H1 (cell line): ENCODE data around the gene IL6ST. TPM values are rescaled to one million over a fixed set of nuclear protein-coding genes. Genes with fewer than 3 reads are reported as not detected.

Experiments used
- CTCF ChIA-PET: fragments of 300-600 bp; sonication (Branson Sonifier 250); formaldehyde crosslinking; loops from one replicate; lab custom pipeline; 2021; ENCODE audit not compliant: partially characterized antibody; lab: Charles Lee
- POLR2A ChIA-PET: fragments of 300-600 bp; sonication (Branson Sonifier 250); formaldehyde crosslinking; loops from one replicate; lab custom pipeline; 2021; ENCODE audit warnings: inconsistent platforms; ENCODE audit not compliant: partially characterized antibody; lab: Charles Lee
- DNase-seq, 2 experiments: peaks; one replicate each; pipeline versions ENCODE4 v3.0.0 to v3.0.0-alpha.2; 2010 to 2022; ENCODE audit warnings: low spot score in 2 of 2, low read depth in 1 of 2, mixed read lengths in 1 of 2
- FAIRE-seq: peaks from 2 replicates; lab custom pipeline; 2011; peaks lifted over from hg19 to GRCh38; lab: Jason Lieb, UNC
- H2AFZ ChIP-seq: 2 replicates; pipeline ENCODE4 v1.8.1; 2012; ENCODE audit warnings: low read length, inconsistent platforms
- H2AK5ac ChIP-seq: 2 replicates; pipeline ENCODE4 v1.6.1; 2013; ENCODE audit warnings: low read depth, low read length
- H2BK120ac ChIP-seq: replicated peaks from 2 replicates; pipeline ENCODE3; 2013; ENCODE audit warnings: low read depth, low read length, inconsistent platforms
- H2BK12ac ChIP-seq: 2 replicates; pipeline ENCODE4 v1.6.1; 2013; ENCODE audit warnings: low read depth, low read length
- H2BK15ac ChIP-seq: 2 replicates; pipeline ENCODE4 v1.6.1; 2013; ENCODE audit warnings: low read length
- H2BK20ac ChIP-seq: 2 replicates; pipeline ENCODE4 v1.6.1; 2013; ENCODE audit warnings: low read length
- H2BK5ac ChIP-seq: 2 replicates; pipeline ENCODE4 v1.6.1; 2013; ENCODE audit warnings: low read depth, low read length
- H3K14ac ChIP-seq: 2 replicates; pipeline ENCODE4 v1.6.1; 2013; ENCODE audit warnings: inconsistent platforms; ENCODE audit not compliant: insufficient read length
- H3K18ac ChIP-seq: 2 replicates; pipeline ENCODE4 v1.6.1; 2013; ENCODE audit warnings: low read length; ENCODE audit errors: extremely low read depth
- H3K23ac ChIP-seq: 2 replicates; pipeline ENCODE4 v1.6.1; 2013; ENCODE audit warnings: inconsistent platforms; ENCODE audit not compliant: insufficient read length
- H3K23me2 ChIP-seq: 2 replicates; pipeline ENCODE4 v1.6.1; 2013; ENCODE audit warnings: low read depth, low read length
- H3K27ac ChIP-seq: 2 replicates; pipeline ENCODE4 v1.6.1; 2011; ENCODE audit warnings: low read depth, low read length, inconsistent platforms
- H3K27me3 ChIP-seq, 4 experiments: replicated peaks in 1 of 4; 1 replicate in 1 of 4; 2 replicates in 3 of 4; pipeline versions ENCODE4 v1.6.1 to v1.8.1; 2011 to 2013; ENCODE audit warnings: low read length in 3 of 4, mild to moderate bottlenecking in 3 of 4, inconsistent platforms in 2 of 4, mixed read lengths in 2 of 4, moderate library complexity in 1 of 4; ENCODE audit not compliant: control insufficient read depth in 3 of 4, insufficient read depth in 3 of 4; ENCODE audit errors: extremely low read depth in 1 of 4
- H3K36me3 ChIP-seq, 4 experiments: 2 replicates each; pipeline versions ENCODE4 v1.6.1 to v1.8.1; 2011 to 2013; ENCODE audit warnings: mild to moderate bottlenecking in 4 of 4, low read length in 3 of 4, moderate library complexity in 2 of 4, control low read depth in 1 of 4, inconsistent platforms in 1 of 4; ENCODE audit not compliant: insufficient read depth in 4 of 4, control insufficient read depth in 2 of 4
- H3K4ac ChIP-seq: replicated peaks from 2 replicates; pipeline ENCODE3; 2013; ENCODE audit warnings: low read length, low read depth, mixed read lengths, inconsistent platforms; ENCODE audit not compliant: insufficient read length
- H3K4me1 ChIP-seq, 4 experiments: replicated peaks in 1 of 4; 1 replicate in 1 of 4; 2 replicates in 3 of 4; pipeline versions ENCODE4 v1.6.1 to v1.8.1; 2011 to 2013; ENCODE audit warnings: low read length in 3 of 4, inconsistent platforms in 2 of 4, mixed read lengths in 1 of 4; ENCODE audit not compliant: insufficient read depth in 4 of 4, control insufficient read depth in 3 of 4
- H3K4me2 ChIP-seq, 2 experiments: 2 replicates each; pipeline versions ENCODE4 v1.6.1 to v1.8.1; 2011 to 2013; ENCODE audit warnings: low read depth in 2 of 2, low read length in 2 of 2, control low read depth in 1 of 2, inconsistent platforms in 1 of 2, mild to moderate bottlenecking in 1 of 2; ENCODE audit not compliant: insufficient read depth in 1 of 2
- H3K4me3 ChIP-seq, 4 experiments: fragments of 200-600, 300-600 bp in 1 of 4; sonication (generic), shearing (Covaris generic), sonication (Bioruptor Twin) in 1 of 4; 2 replicates each; pipeline versions ENCODE4 v1.5.1 to v1.8.1; 2011 to 2016; ENCODE audit warnings: low read length in 4 of 4, low read depth in 3 of 4, control low read depth in 2 of 4, inconsistent platforms in 2 of 4, mild to moderate bottlenecking in 2 of 4, mixed read lengths in 1 of 4, moderate library complexity in 1 of 4; ENCODE audit not compliant: insufficient read depth in 2 of 4; ENCODE audit errors: extremely low read depth in 1 of 4
- H3K56ac ChIP-seq: replicated peaks from 2 replicates; pipeline ENCODE3; 2013; ENCODE audit warnings: low read depth, mild to moderate bottlenecking, mixed read lengths, low read length, inconsistent platforms; ENCODE audit not compliant: insufficient read length
- H3K79me1 ChIP-seq: 2 replicates; pipeline ENCODE4 v1.6.1; 2013; ENCODE audit warnings: low read depth, low read length, control low read depth
- H3K79me2 ChIP-seq, 2 experiments: 2 replicates each; pipeline versions ENCODE4 v1.6.1 to v1.8.1; 2012 to 2013; ENCODE audit warnings: low read length in 2 of 2, mild to moderate bottlenecking in 2 of 2, inconsistent platforms in 1 of 2; ENCODE audit not compliant: insufficient read depth in 2 of 2, control insufficient read depth in 1 of 2
- H3K9ac ChIP-seq, 4 experiments: replicated peaks in 1 of 4; 1 replicate in 1 of 4; 2 replicates in 3 of 4; pipeline versions ENCODE4 v1.6.1 to v1.8.1; 2011 to 2013; ENCODE audit warnings: low read depth in 3 of 4, low read length in 3 of 4, control low read depth in 2 of 4, mild to moderate bottlenecking in 2 of 4, moderate library complexity in 2 of 4, inconsistent platforms in 1 of 4; ENCODE audit errors: extremely low read depth in 1 of 4
- H3K9me3 ChIP-seq, 2 experiments: 2 replicates each; pipeline versions ENCODE4 v1.6.1 to v1.8.1; 2012 to 2013; ENCODE audit warnings: mild to moderate bottlenecking in 2 of 2, moderate library complexity in 2 of 2, control low read depth in 1 of 2, inconsistent platforms in 1 of 2, low read depth in 1 of 2, low read length in 1 of 2, mixed read lengths in 1 of 2; ENCODE audit not compliant: insufficient read depth in 2 of 2
- H4K20me1 ChIP-seq, 2 experiments: replicated peaks in 1 of 2; 2 replicates each; pipeline versions ENCODE3 to v1.8.1; 2011 to 2013; ENCODE audit warnings: inconsistent platforms in 2 of 2, low read length in 2 of 2, mild to moderate bottlenecking in 1 of 2; ENCODE audit not compliant: insufficient read depth in 2 of 2, control insufficient read depth in 1 of 2
- H4K5ac ChIP-seq: 2 replicates; pipeline ENCODE4 v1.6.1; 2013; ENCODE audit warnings: low read length, low read depth, mixed read lengths, inconsistent platforms; ENCODE audit not compliant: insufficient read length
- H4K8ac ChIP-seq: 2 replicates; pipeline ENCODE4 v1.8.0; 2013; ENCODE audit warnings: mild to moderate bottlenecking, moderate library complexity, low read length, inconsistent platforms; ENCODE audit not compliant: insufficient read depth; ENCODE audit errors: extremely low read depth
- H4K91ac ChIP-seq: replicated peaks from 2 replicates; pipeline ENCODE3; 2013; ENCODE audit warnings: low read length, mixed read lengths, inconsistent platforms; ENCODE audit not compliant: insufficient read length
- ATF3 ChIP-seq: IDR thresholded peaks from 2 replicates; pipeline ENCODE4 v1.6.1; 2011; ENCODE audit warnings: low read depth, mild to moderate bottlenecking, low read length; ENCODE audit not compliant: insufficient read depth
- EGR1 ChIP-seq: IDR thresholded peaks from 2 replicates; pipeline ENCODE4 v1.6.1; 2011; ENCODE audit warnings: low read depth, low read length, borderline replicate concordance
- FOSL1 ChIP-seq: IDR thresholded peaks from 2 replicates; pipeline ENCODE4 v1.6.1; 2011; ENCODE audit warnings: mild to moderate bottlenecking, low read depth, low read length, moderate library complexity; ENCODE audit not compliant: insufficient read depth
- KDM1A ChIP-seq: fragments of 200-600, 300-600 bp; sonication (generic); IDR thresholded peaks from 2 replicates; pipeline ENCODE4 v1.7.1; 2016; ENCODE audit warnings: mild to moderate bottlenecking, low read length, borderline replicate concordance
- PHF8 ChIP-seq: fragments of 200-600 bp; sonication (generic); conservative IDR thresholded peaks from 2 replicates; pipeline ENCODE4 v1.7.1; 2012; ENCODE audit warnings: low read depth, mild to moderate bottlenecking, inconsistent platforms, low read length, moderate library complexity
- POLR2A ChIP-seq, 2 experiments: IDR thresholded peaks; 1 replicate in 1 of 2; 2 replicates in 1 of 2; pipeline ENCODE4 v1.6.1; 2011; ENCODE audit warnings: low read depth in 2 of 2, low read length in 2 of 2, mild to moderate bottlenecking in 2 of 2; ENCODE audit errors: control extremely low read depth in 1 of 2
- RAD21 ChIP-seq, 2 experiments: IDR thresholded peaks in 1 of 2; conservative IDR thresholded peaks in 1 of 2; 2 replicates each; pipeline ENCODE4 v1.6.1; 2011; ENCODE audit warnings: low read depth in 2 of 2, low read length in 2 of 2, improper control_type of control experiment in 1 of 2, inconsistent platforms in 1 of 2, mild to moderate bottlenecking in 1 of 2, moderate library complexity in 1 of 2
- RBBP5 ChIP-seq: IDR thresholded peaks from 2 replicates; pipeline ENCODE4 v1.7.1; 2012; ENCODE audit warnings: low read depth, mild to moderate bottlenecking, inconsistent platforms, low read length, moderate library complexity, borderline replicate concordance
- SP1 ChIP-seq: IDR thresholded peaks from 2 replicates; pipeline ENCODE4 v1.6.1; 2011; ENCODE audit warnings: low read depth, low read length
- USF2 ChIP-seq: IDR thresholded peaks from 2 replicates; pipeline ENCODE4 v1.6.1; 2011; ENCODE audit warnings: low read length, improper control_type of control experiment
- WGBS, 2 experiments: shearing (Covaris generic) in 1 of 2; methylation state at CpG; one replicate each; pipeline versions ENCODE4 v1.1.6 to v1.1.7; 2013 to 2015; ENCODE audit warnings: low lambda C conversion rate in 2 of 2, mixed read lengths in 2 of 2, inconsistent platforms in 1 of 2, low coverage in 1 of 2, missing lambda C conversion rate in 1 of 2; ENCODE audit not compliant: insufficient replicate concordance in 2 of 2, insufficient coverage in 1 of 2, insufficient read length in 1 of 2; ENCODE audit errors: extremely low coverage in 1 of 2, missing lambda C conversion rate in 1 of 2; 5-methylcytosine and 5-hydroxymethylcytosine counted together
- polyA plus RNA-seq, 7 experiments: library from polyadenylated mRNA; depleted of rRNA in 3 of 7; stranded (reverse) in 5 of 7; unstranded in 2 of 7; fragments of >200 nt in 5 of 7; fragments of 200-250 nt in 2 of 7; gene quantifications; 1 replicate in 5 of 7; 2 replicates in 1 of 7; 4 replicates in 1 of 7; pipeline versions ENCODE4 v1.2.1 to v1.2.3, GENCODE V29; 2011 to 2013; ENCODE audit warnings: missing spikeins in 2 of 7, mixed read lengths in 2 of 7
- total RNA-seq: library from RNA; stranded (reverse); fragmentation: NEBNext Ultra II Directional; extraction: Animal tissue kit (Norgen Biotek cat#: 25700); gene quantifications from 2 replicates; pipeline ENCODE4 v1.2.1, GENCODE V29; 2021
- TF ChIP-seq, protein P1 (sequence below): IDR thresholded peaks from 2 replicates; pipeline ENCODE4 v1.6.1; 2012; ENCODE audit warnings: low read length, inconsistent platforms

Gene IL6ST
- total and polyA plus RNA-seq, 2 of the 8 experiments (the other 6 are each of a cell fraction or from before 2014, with no cell fraction given): 1.4 to 11.1 TPM

- no peaks in the 10 kb centered on the region for H3K79me2 ChIP-seq
- no peak overlapping the region for H2BK20ac ChIP-seq
- H3K23ac ChIP-seq: no peak overlapping the region
- no peak for DNase-seq
- no peak overlapping the region for H2AFZ ChIP-seq
- ChIA-PET POLR2A (no interaction called here), CTCF (no interaction called here)
- FAIRE-seq: no peak
- H3K14ac ChIP-seq: no peak overlapping the region
- H3K23me2 ChIP-seq: no peaks in the 10 kb centered on the region
- no peak overlapping the region for H4K8ac ChIP-seq
- H3K27me3 ChIP-seq: no peaks in the 10 kb centered on the region
- no peaks in the 10 kb centered on the region for H3K36me3 ChIP-seq
- H2BK12ac ChIP-seq: no peak overlapping the region
- no peak overlapping the region for H3K9ac ChIP-seq
- H4K91ac ChIP-seq: no peak overlapping the region
- H2BK15ac ChIP-seq: no peak overlapping the region
- H3K4me2 ChIP-seq: no peak overlapping the region
- H4K20me1 ChIP-seq: no peaks in the 10 kb centered on the region
- H3K9me3 ChIP-seq: no peaks in the 10 kb centered on the region
- no peaks in the 10 kb centered on the region for H3K79me1 ChIP-seq
- no peak overlapping the region for H3K27ac ChIP-seq
- H2BK120ac ChIP-seq: no peak overlapping the region
- H3K4me1 ChIP-seq: no peaks in the 10 kb centered on the region
- no peak overlapping the region for H3K4ac ChIP-seq
- no peak overlapping the region for H4K5ac ChIP-seq
- H3K56ac ChIP-seq: no peak overlapping the region
- no peak overlapping the region for H2AK5ac ChIP-seq
- no peak overlapping the region for H3K18ac ChIP-seq
- H2BK5ac ChIP-seq: no peak overlapping the region; the same call in 1 of the 2 replicates
- H3K4me3 ChIP-seq: no peak overlapping the region
- WGBS, 2 experiments: 67% methylated on average over 1 of the region's 2 CpGs; no CpG with 5 or more reads in 1 of the 2 experiments
- TF ChIP-seq SP1 (no peak), RBBP5 (no peak), USF2 (no peak), PHF8 (no peak), ATF3 (no peak), RAD21 (IDR thresholded peaks at IDR 0.05 in 1 of 2, conservative IDR thresholded peaks at IDR 0.05 in 1 of 2; ENCODE audit: low read depth in 2 of 2, low read length in 2 of 2) (no peak), FOSL1 (no peak), POLR2A (IDR thresholded peaks at IDR 0.05; ENCODE audit: control extremely low read depth in 1 of 2, low read depth in 2 of 2, low read length in 2 of 2) (no peak), EGR1 (no peak), KDM1A (no peak)
- TF ChIP-seq, protein P1, sequence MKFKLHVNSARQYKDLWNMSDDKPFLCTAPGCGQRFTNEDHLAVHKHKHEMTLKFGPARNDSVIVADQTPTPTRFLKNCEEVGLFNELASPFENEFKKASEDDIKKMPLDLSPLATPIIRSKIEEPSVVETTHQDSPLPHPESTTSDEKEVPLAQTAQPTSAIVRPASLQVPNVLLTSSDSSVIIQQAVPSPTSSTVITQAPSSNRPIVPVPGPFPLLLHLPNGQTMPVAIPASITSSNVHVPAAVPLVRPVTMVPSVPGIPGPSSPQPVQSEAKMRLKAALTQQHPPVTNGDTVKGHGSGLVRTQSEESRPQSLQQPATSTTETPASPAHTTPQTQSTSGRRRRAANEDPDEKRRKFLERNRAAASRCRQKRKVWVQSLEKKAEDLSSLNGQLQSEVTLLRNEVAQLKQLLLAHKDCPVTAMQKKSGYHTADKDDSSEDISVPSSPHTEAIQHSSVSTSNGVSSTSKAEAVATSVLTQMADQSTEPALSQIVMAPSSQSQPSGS: no peak
These were observed 98.5 kb downstream of the IL6ST start for GRCh38 chr5:55896238-55896637.
